Ovary (tissue), 9 donors: Measurements from ENCODE around the gene INPP5E. TPM values are rescaled to one million over a fixed set of nuclear protein-coding genes. Genes with fewer than 3 reads are reported as not detected.
A peak's percentile ranks its signal among the peaks of the same experiment; 100 is the strongest.

Source experiments
- DNase-seq, 5 donors: peaks; one replicate each; pipeline ENCODE4 v3.0.0-alpha.2; 2019 to 2020
- H3K27ac ChIP-seq, 2 donors: fragments of 200-600 bp; one replicate each; pipeline versions ENCODE4 v1.5.1 to v1.8.0; 2019 to 2022
- H3K27me3 ChIP-seq: fragments of 200-600 bp; one replicate; pipeline ENCODE4 v1.8.0; 2022
- H3K36me3 ChIP-seq: fragments of 200-600 bp; sonication (generic); one replicate; pipeline ENCODE4 v1.5.1; 2019
- H3K4me1 ChIP-seq: one replicate; pipeline ENCODE4 v1.8.1; 2013; ENCODE audit warnings: mild to moderate bottlenecking, moderate library complexity; ENCODE audit not compliant: insufficient read depth
- H3K4me3 ChIP-seq: fragments of 200-600 bp; sonication (generic); one replicate; pipeline ENCODE4 v1.5.1; 2017
- H3K9me3 ChIP-seq, 2 donors: fragments of 200-600 bp in 1 of 2; sonication (generic) in 1 of 2; one replicate each; pipeline versions ENCODE4 v1.5.1 to v1.8.1; 2013 to 2019; ENCODE audit warnings: mild to moderate bottlenecking in 1 of 2, moderate library complexity in 1 of 2
- EP300 ChIP-seq: sonication (generic); formaldehyde crosslinking; IDR thresholded peaks from one replicate; pipeline ENCODE4 v1.6.1; 2017; ENCODE audit warnings: antibody characterized with exemption
- POLR2A ChIP-seq: fragments of 450-650 bp; IDR thresholded peaks from one replicate; pipeline ENCODE4 v1.6.1; 2017; ENCODE audit warnings: antibody characterized with exemption, mild to moderate bottlenecking, moderate library complexity
- WGBS, 3 donors: extraction: QIAGEN DNeasy Blood & Tissue Kit in 1 of 3; methylation state at CpG; one replicate each; pipeline versions ENCODE4 v1.1.5 to v1.1.7; 2013 to 2017; 5-methylcytosine and 5-hydroxymethylcytosine counted together
- intact Hi-C, 4 donors: fragments of 100-400 bp; cut with DNase I; formaldehyde crosslinking; loops; one replicate each; pipeline versions ENCODE4 v1.11.0 to v1.15.1; 2022 to 2023
- polyA plus RNA-seq, 2 donors: library from polyadenylated mRNA; stranded (reverse); fragments of 200-250 nt in 1 of 2; fragments of 350-450 nt in 1 of 2; fragmentation: Illumina TruSeq in 1 of 2; extraction: RNeasy Lipid Tissue Mini Kit (QIAGEN cat#74804) in 1 of 2; gene quantifications; one replicate each; pipeline ENCODE4 v1.2.3, GENCODE V29; 2013 to 2014
- total RNA-seq, 7 donors: library from RNA; depleted of rRNA in 2 of 7; stranded (reverse); fragments of >200 nt in 2 of 7; fragmentation: NEBNext Ultra II Directional in 3 of 7; extraction: Animal tissue kit (Norgen Biotek cat#: 25700) in 3 of 7; gene quantifications; one replicate each; pipeline versions ENCODE4 v1.1.0 to v1.2.4, GENCODE V29; 2016 to 2023
- TF ChIP-seq, protein P1 (sequence below), 3 donors: fragments of 450-650 bp in 2 of 3; fragments of 200-600 bp in 1 of 3; IDR thresholded peaks; one replicate each; pipeline versions ENCODE4 v1.5.1 to v1.8.0; 2016 to 2022; ENCODE audit warnings: antibody characterized with exemption in 3 of 3, mild to moderate bottlenecking in 1 of 3
- donor health status: DM: no; HTN: no; CAD: no; lungs with moderate emphysema.
- donor health status: DM: no; HTN: no; CAD: no.
- donor health status: Bipolar disorder and iron deficiency.
- donor health status: DM: yes; HTN: yes; CAD: no.
- donor health status: DM: no; HTN: no; CAD: no.
- donor health status: DM: yes; HTN: yes; CAD: no.

The INPP5E gene
- total and polyA plus RNA-seq, 9 donors = 3.4 to 18.5 (median 15.0) TPM

DNA sequence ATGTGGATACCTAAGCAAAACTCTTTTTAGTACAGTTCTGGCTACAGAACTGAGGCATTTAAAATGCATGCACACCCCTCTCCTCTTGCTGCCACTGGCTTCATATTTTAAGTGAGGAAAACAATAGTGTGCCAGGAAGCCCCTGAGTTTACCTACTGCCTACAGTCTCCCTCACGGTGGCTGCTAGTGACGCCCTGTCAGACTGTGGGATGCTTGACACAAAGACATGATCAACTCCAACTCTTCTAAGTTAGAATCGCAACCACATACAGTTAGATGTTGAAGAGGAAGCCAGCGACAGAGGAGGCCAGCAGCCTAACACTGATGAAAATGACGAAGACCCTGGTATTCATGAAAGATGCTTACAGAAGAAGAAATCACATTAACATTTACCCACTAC is 41.9 kb upstream of the INPP5E start:
- Histone ChIP-seq H3K9me3 (no peaks in the 10 kb centered on the region), H3K4me3 (peak overlapping the region; percentile 92), H3K27ac (no peak overlapping the region), H3K4me1 (peaks cover 10% of the 10 kb centered on the region), H3K27me3 (no peaks in the 10 kb centered on the region), H3K36me3 (no peaks in the 10 kb centered on the region)
- no peak for DNase-seq
- intact Hi-C loops = loop anchor here in 1 of 4 donors (10.0 kb wide), 1 partner anchor 63 kb away; the partner anchor contains the start of gene NOTCH1
- 39 to 49% (median 40%) methylated on average over 5 of the region's 5 CpGs for WGBS, 3 donors
- TF ChIP-seq, protein P1, sequence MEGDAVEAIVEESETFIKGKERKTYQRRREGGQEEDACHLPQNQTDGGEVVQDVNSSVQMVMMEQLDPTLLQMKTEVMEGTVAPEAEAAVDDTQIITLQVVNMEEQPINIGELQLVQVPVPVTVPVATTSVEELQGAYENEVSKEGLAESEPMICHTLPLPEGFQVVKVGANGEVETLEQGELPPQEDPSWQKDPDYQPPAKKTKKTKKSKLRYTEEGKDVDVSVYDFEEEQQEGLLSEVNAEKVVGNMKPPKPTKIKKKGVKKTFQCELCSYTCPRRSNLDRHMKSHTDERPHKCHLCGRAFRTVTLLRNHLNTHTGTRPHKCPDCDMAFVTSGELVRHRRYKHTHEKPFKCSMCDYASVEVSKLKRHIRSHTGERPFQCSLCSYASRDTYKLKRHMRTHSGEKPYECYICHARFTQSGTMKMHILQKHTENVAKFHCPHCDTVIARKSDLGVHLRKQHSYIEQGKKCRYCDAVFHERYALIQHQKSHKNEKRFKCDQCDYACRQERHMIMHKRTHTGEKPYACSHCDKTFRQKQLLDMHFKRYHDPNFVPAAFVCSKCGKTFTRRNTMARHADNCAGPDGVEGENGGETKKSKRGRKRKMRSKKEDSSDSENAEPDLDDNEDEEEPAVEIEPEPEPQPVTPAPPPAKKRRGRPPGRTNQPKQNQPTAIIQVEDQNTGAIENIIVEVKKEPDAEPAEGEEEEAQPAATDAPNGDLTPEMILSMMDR (IDR thresholded peaks at IDR 0.05) = no peak
- TF ChIP-seq EP300 = no peak
- no peak for TF ChIP-seq POLR2A

DNA sequence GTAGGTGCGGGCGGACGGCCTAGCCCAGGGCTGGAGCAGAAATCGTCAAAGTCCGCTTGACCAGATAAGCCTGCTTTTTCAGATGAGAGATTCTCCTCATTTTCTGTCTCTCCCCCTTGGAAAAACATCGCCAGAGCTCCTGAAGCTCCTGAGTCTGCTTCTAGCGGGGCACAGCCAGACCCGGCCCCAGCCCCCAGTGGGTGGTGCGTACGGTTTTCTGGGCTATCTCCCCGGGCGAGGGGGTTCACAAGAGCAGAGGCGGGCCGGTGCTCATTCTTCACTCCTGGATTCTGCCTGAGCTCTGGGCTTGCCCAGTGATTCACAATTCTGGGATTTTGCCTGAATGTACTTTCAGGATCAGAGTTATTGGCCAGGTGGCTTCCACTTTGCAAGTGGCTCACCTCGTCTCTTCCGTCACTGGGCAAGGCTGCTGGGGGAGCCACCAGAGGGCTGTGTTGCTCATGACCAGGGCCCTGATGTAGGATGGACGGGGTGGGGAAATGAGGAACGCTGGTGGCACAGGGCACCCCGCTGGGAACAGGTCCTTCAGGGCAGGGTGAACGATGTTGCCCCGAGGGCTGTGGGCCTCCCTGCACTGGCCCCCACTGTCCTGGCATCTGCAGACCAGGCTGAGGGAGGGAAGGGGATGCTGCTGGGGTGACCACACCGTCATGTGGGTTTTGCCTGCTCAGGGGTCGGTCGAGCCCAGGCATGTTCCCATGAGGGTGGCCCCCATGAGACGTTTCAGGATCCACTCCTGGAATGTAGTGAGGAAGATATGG is 36.9 kb upstream of the INPP5E start:
- WGBS, 3 donors = 81 to 86% (median 83%) methylated on average over 24 to 25 of the region's 25 CpGs
- TF ChIP-seq POLR2A (no peak), EP300 (no peak)
- TF ChIP-seq, protein P1 (IDR thresholded peaks at IDR 0.05) = no peak
- H3K36me3 ChIP-seq = no peaks in the 10 kb centered on the region
- H3K4me3 ChIP-seq = no peak overlapping the region
- no peak for DNase-seq
- peaks cover under 1% of the 10 kb centered on the region for H3K4me1 ChIP-seq
- H3K27me3 ChIP-seq = no peaks in the 10 kb centered on the region
- no peaks in the 10 kb centered on the region for H3K9me3 ChIP-seq
- H3K27ac ChIP-seq = no peak overlapping the region
- intact Hi-C loops = no loop called here

DNA sequence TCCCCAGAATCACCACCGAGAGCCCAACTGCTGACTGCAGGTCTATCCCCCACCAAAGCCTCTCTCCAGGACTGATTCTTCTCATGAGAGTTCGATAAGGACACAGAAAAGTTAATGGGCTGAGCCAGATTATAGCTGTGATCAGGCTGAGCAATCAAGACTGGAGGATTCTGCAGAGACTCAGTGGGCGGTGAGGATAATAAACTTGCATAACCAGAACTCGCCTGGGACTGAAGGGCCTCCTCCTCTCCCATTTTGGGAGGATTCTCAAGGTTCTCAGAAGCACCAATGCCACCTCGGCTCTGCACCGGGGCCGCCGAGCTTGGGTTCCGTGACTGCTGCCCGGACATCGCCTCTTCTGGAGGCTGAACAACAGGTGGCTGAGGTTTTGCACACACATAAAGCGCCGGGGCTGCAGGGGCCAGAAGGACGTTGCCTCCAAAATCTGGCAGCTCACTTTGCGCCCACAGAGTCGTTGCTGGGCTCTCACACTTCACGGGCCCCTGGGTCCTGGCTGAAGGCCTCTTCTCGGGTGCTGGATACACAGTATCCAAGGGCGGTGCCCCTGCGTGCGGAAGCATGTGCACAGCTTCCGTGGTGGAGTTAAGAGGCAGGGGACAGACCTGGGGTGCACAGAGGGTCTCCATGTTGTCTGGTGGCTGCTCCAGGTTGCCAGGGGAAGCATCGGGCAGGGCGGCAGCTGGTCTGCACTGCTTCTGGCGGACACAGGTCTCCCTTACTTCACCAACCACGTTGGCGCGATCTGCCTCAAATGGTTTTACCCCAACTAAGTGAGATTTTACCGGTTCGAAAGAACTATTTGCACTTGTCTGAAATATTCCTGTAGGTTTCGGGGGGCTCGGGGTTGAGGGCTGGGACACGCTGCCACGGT is 35.6 kb upstream of the INPP5E start:
- Histone ChIP-seq H3K4me3 (no peak overlapping the region), H3K36me3 (no peaks in the 10 kb centered on the region), H3K27ac (no peak overlapping the region), H3K27me3 (no peaks in the 10 kb centered on the region), H3K9me3 (no peaks in the 10 kb centered on the region), H3K4me1 (no peaks in the 10 kb centered on the region)
- no peak for TF ChIP-seq EP300
- intact Hi-C loops = no loop called here
- DNase-seq = no peak
- 87 to 88% (median 87%) methylated on average over 34 of the region's 34 CpGs for WGBS, 3 donors

DNA sequence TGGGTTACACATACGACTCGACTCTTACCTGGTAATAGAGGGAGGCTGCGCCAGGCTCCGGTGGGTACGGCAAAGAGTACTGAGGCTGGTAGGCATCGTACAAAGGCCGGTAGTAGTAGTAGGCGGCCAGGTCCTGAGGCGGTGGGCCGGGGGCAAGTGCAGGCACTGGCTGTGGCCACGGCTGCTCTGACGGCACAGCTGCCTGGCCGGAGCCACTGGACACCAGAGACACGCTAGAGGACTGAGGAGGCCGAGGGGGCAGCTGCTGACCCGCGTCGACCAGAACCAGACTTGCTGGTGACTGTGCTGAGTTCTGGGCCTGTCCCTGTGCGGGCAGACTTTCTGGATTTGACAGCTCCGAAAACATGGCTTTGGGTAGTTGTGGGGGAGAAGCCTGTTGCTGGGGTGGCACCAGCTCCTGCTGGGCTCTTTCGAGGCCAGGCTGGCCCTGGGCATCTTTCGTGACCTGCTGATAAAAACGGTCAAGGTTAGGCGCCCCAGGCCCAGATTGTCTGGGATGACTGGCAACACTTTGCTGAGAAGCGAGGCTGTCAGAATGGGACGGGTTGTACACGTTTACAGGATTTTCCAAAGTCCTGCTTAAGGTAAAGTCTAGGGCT is 34.5 kb upstream of the INPP5E start:
- H3K36me3 ChIP-seq = no peaks in the 10 kb centered on the region
- no peak overlapping the region for H3K4me3 ChIP-seq
- WGBS, 3 donors = 89 to 93% (median 89%) methylated on average over 26 to 27 of the region's 27 CpGs
- intact Hi-C loops = no loop called here
- TF ChIP-seq, protein P1 (IDR thresholded peaks at IDR 0.05) = no peak
- TF ChIP-seq EP300 (no peak), POLR2A (no peak)
- no peak overlapping the region for H3K27ac ChIP-seq
- no peaks in the 10 kb centered on the region for H3K27me3 ChIP-seq
- no peak for DNase-seq
- no peaks in the 10 kb centered on the region for H3K9me3 ChIP-seq
- no peaks in the 10 kb centered on the region for H3K4me1 ChIP-seq
